Neural cell (in vitro differentiated cells): Measurements from ENCODE around the gene CALY. TPM values are rescaled to one million over a fixed set of nuclear protein-coding genes. Genes with fewer than 3 reads are reported as not detected.

Experiments
- H2AFZ ChIP-seq: fragments of 200-600, 300-800 bp; sonication (generic), shearing (Covaris generic); 2 replicates; pipeline ENCODE4 v1.6.0; 2014; ENCODE audit warnings: low read depth, mild to moderate bottlenecking, antibody characterized with exemption, low read length, moderate library complexity
- H3F3A ChIP-seq: fragments of 200-600 bp; shearing (Covaris generic); 2 replicates; pipeline ENCODE4 v1.6.1; 2016; ENCODE audit warnings: mild to moderate bottlenecking, moderate library complexity, mixed read lengths, antibody characterized with exemption, low read length; ENCODE audit not compliant: insufficient read depth, poor library complexity, severe bottlenecking
- H3K27ac ChIP-seq: fragments of 200-600, 300-800 bp; sonication (generic), shearing (Covaris generic); 2 replicates; pipeline ENCODE4 v1.5.1; 2014; ENCODE audit warnings: mild to moderate bottlenecking, low read length, moderate library complexity
- H3K27me3 ChIP-seq: fragments of 300-800, 200-600 bp; sonication (generic), shearing (Covaris generic); 2 replicates; pipeline ENCODE4 v1.6.0; 2014; ENCODE audit warnings: mild to moderate bottlenecking, low read depth, low read length, moderate library complexity; ENCODE audit not compliant: insufficient read depth
- H3K36me3 ChIP-seq: fragments of 300-800, 200-600 bp; sonication (generic), shearing (Covaris generic); 2 replicates; pipeline ENCODE4 v1.5.1; 2014; ENCODE audit warnings: mild to moderate bottlenecking, antibody characterized with exemption, low read length, moderate library complexity; ENCODE audit not compliant: insufficient read depth
- H3K4me2 ChIP-seq: fragments of 300-800, 200-600 bp; sonication (generic), shearing (Covaris generic); 2 replicates; pipeline ENCODE4 v1.6.0; 2014; ENCODE audit warnings: mild to moderate bottlenecking, low read length
- H3K4me3 ChIP-seq: fragments of 300-800, 200-600 bp; sonication (generic), shearing (Covaris generic); 2 replicates; pipeline ENCODE4 v1.5.1; 2014; ENCODE audit warnings: mild to moderate bottlenecking, low read length, moderate library complexity
- H3K79me2 ChIP-seq: fragments of 200-600 bp; shearing (Covaris generic); replicated peaks from 2 replicates; pipeline ENCODE4 v1.6.0; 2014; ENCODE audit warnings: mild to moderate bottlenecking, low read length, moderate library complexity; ENCODE audit not compliant: insufficient read depth
- H3K9ac ChIP-seq: fragments of 300-800, 200-600 bp; sonication (generic), shearing (Covaris generic); 2 replicates; pipeline ENCODE4 v1.6.1; 2016; ENCODE audit warnings: mild to moderate bottlenecking, low read length, mixed read lengths
- H3K9me2 ChIP-seq: fragments of 200-600 bp; shearing (Covaris generic); 2 replicates; pipeline ENCODE4 v1.6.1; 2016; ENCODE audit warnings: mild to moderate bottlenecking, low read length, mixed read lengths; ENCODE audit not compliant: insufficient read depth
- H3K9me3 ChIP-seq: fragments of 200-600, 300-800 bp; sonication (generic), shearing (Covaris generic); 2 replicates; pipeline ENCODE4 v1.6.1; 2016; ENCODE audit warnings: mild to moderate bottlenecking, mixed run types, low read length, moderate library complexity, mixed read lengths
- H4K20me1 ChIP-seq: fragments of 200-600 bp; shearing (Covaris generic); 2 replicates; pipeline ENCODE4 v1.6.1; 2016; ENCODE audit warnings: mild to moderate bottlenecking, mixed run types; ENCODE audit not compliant: insufficient read depth
- CTCF ChIP-seq: fragments of 450-650 bp; IDR thresholded peaks from 2 replicates; pipeline ENCODE4 v1.5.1; 2014; ENCODE audit warnings: antibody characterized with exemption, mild to moderate bottlenecking, moderate library complexity; ENCODE audit not compliant: poor library complexity, severe bottlenecking
- EP300 ChIP-seq: fragments of 450-650 bp; conservative IDR thresholded peaks from 2 replicates; pipeline ENCODE4 v1.6.1; 2014; ENCODE audit warnings: antibody characterized with exemption, mild to moderate bottlenecking, moderate library complexity; ENCODE audit not compliant: poor library complexity, severe bottlenecking
- EZH2 ChIP-seq: fragments of 200-600, 300-800 bp; shearing (Covaris generic), sonication (generic); IDR thresholded peaks from 2 replicates; pipeline ENCODE4 v1.6.1; 2014; ENCODE audit warnings: antibody characterized with exemption, low read length, borderline replicate concordance, mild to moderate bottlenecking; ENCODE audit not compliant: insufficient read depth, poor library complexity, severe bottlenecking
- MXI1 ChIP-seq: fragments of 450-650 bp; conservative IDR thresholded peaks from 2 replicates; pipeline ENCODE4 v1.6.1; 2014; ENCODE audit warnings: antibody characterized with exemption, mild to moderate bottlenecking; ENCODE audit not compliant: poor library complexity, severe bottlenecking
- POLR2AphosphoS5 ChIP-seq: IDR thresholded peaks from 2 replicates; pipeline ENCODE4 v1.6.1; 2012
- RAD21 ChIP-seq: fragments of 450-650 bp; conservative IDR thresholded peaks from 2 replicates; pipeline ENCODE4 v1.6.1; 2014; ENCODE audit warnings: antibody characterized with exemption, mild to moderate bottlenecking, moderate library complexity
- SMC3 ChIP-seq: fragments of 450-650 bp; conservative IDR thresholded peaks from 2 replicates; pipeline ENCODE4 v1.6.1; 2014; ENCODE audit warnings: antibody characterized with exemption, mild to moderate bottlenecking, moderate library complexity; ENCODE audit not compliant: poor library complexity
- TAF1 ChIP-seq: IDR thresholded peaks from 2 replicates; pipeline ENCODE4 v1.6.1; 2012; ENCODE audit warnings: low read depth
- polyA plus RNA-seq: library from polyadenylated mRNA; depleted of rRNA; stranded (reverse); fragments of >200 nt; gene quantifications from 2 replicates; pipeline ENCODE4 v1.2.3, GENCODE V29; 2014
- TF ChIP-seq, protein P1 (sequence below): IDR thresholded peaks from 2 replicates; pipeline ENCODE4 v1.6.1; 2012; ENCODE audit warnings: borderline replicate concordance

CALY gene
- polyA plus RNA-seq, 1 donor from 2014 or later, result 3.7 TPM

DNA sequence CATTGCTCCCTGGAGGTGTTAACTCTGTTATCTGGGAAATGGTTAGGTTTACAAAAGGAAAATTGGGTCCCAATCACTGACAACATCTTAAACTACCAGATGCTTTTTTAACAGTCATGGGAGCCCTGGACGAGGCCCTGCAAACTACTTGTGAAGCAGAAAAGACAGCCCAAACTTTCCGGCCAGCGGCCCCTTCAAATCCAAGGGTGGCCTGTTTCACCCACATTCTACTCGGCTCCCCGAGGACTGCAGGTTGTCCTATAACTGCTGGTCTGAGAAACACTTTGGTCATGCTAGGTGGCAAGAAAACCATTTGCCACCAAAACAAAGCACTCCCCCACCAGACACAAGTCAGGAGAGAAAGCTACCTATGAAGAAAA is 30.6 kb downstream of the CALY start:
- no peak overlapping the region for H2AFZ ChIP-seq

GRCh38 chr10:133303206-133303605 is 33.5 kb downstream of the CALY start:
- no peaks in the 10 kb centered on the region for H3K9me3 ChIP-seq
- no peaks in the 10 kb centered on the region for H4K20me1 ChIP-seq
- no peak for TF ChIP-seq EP300
- TF ChIP-seq CTCF, result no peak
- no peak for TF ChIP-seq RAD21
- TF ChIP-seq SMC3, result no peak
- TF ChIP-seq MXI1, result no peak
- no peak for TF ChIP-seq EZH2
- no peak for TF ChIP-seq POLR2AphosphoS5
- TF ChIP-seq, protein P1, sequence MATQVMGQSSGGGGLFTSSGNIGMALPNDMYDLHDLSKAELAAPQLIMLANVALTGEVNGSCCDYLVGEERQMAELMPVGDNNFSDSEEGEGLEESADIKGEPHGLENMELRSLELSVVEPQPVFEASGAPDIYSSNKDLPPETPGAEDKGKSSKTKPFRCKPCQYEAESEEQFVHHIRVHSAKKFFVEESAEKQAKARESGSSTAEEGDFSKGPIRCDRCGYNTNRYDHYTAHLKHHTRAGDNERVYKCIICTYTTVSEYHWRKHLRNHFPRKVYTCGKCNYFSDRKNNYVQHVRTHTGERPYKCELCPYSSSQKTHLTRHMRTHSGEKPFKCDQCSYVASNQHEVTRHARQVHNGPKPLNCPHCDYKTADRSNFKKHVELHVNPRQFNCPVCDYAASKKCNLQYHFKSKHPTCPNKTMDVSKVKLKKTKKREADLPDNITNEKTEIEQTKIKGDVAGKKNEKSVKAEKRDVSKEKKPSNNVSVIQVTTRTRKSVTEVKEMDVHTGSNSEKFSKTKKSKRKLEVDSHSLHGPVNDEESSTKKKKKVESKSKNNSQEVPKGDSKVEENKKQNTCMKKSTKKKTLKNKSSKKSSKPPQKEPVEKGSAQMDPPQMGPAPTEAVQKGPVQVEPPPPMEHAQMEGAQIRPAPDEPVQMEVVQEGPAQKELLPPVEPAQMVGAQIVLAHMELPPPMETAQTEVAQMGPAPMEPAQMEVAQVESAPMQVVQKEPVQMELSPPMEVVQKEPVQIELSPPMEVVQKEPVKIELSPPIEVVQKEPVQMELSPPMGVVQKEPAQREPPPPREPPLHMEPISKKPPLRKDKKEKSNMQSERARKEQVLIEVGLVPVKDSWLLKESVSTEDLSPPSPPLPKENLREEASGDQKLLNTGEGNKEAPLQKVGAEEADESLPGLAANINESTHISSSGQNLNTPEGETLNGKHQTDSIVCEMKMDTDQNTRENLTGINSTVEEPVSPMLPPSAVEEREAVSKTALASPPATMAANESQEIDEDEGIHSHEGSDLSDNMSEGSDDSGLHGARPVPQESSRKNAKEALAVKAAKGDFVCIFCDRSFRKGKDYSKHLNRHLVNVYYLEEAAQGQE, result no peak
- no peak for TF ChIP-seq TAF1
- no peak overlapping the region for H3K4me2 ChIP-seq
- H3K79me2 ChIP-seq, result peaks cover 25% of the 10 kb centered on the region
- no peak overlapping the region for H3K9ac ChIP-seq
- H3K36me3 ChIP-seq, result no peaks in the 10 kb centered on the region
- H3F3A ChIP-seq, result no peaks in the 10 kb centered on the region
- no peaks in the 10 kb centered on the region for H3K9me2 ChIP-seq
- H3K4me3 ChIP-seq, result no peak overlapping the region
- no peak overlapping the region for H3K27ac ChIP-seq
- H2AFZ ChIP-seq, result no peak overlapping the region
- no peaks in the 10 kb centered on the region for H3K27me3 ChIP-seq

More for the DNA sequence above, 30.6 kb downstream of the CALY start:
- Histone ChIP-seq H3K36me3 (no peaks in the 10 kb centered on the region), H3K27ac (no peak overlapping the region), H3K4me3 (no peak overlapping the region), H3K4me2 (no peak overlapping the region), H3F3A (no peaks in the 10 kb centered on the region), H4K20me1 (no peaks in the 10 kb centered on the region), H3K9ac (no peak overlapping the region), H3K27me3 (no peaks in the 10 kb centered on the region), H3K79me2 (peaks cover 25% of the 10 kb centered on the region), H3K9me3 (no peaks in the 10 kb centered on the region), H3K9me2 (no peaks in the 10 kb centered on the region)
- TF ChIP-seq CTCF, result no peak
- TF ChIP-seq RAD21, result no peak
- TF ChIP-seq SMC3, result no peak
- TF ChIP-seq EP300, result no peak
- no peak for TF ChIP-seq EZH2
- TF ChIP-seq, protein P1, result no peak
- no peak for TF ChIP-seq MXI1
- TF ChIP-seq TAF1, result no peak
- no peak for TF ChIP-seq POLR2AphosphoS5
